Measurements from ENCODE around the gene CLRN3. TPM values are rescaled to one million over a fixed set of nuclear protein-coding genes. Genes with fewer than 3 reads are reported as not detected.

The CLRN3 gene
- total RNA-seq, 2 donors from 2014 or later = 0.26 TPM; not detected in 1

GRCh38 chr10:127884501-127884900 is 8.2 kb downstream of the CLRN3 start:
- no peak overlapping the region for H3K27ac ChIP-seq
- WGBS, 2 donors = 68 to 88% methylated on average over 5 of the region's 5 CpGs
- ATAC-seq (no peak), DNase-seq (no peak)
- H3K4me1 ChIP-seq = peaks cover 11% of the 10 kb centered on the region
- TF ChIP-seq CTCF (IDR thresholded peaks at IDR 0.05) (no peak), POLR2A (IDR thresholded peaks at IDR 0.05) (no peak)
- intact Hi-C loops (cut with DNase I) = no loop called here
- no peak overlapping the region for H3K4me3 ChIP-seq
- no peaks in the 10 kb centered on the region for H3K27me3 ChIP-seq
- H3K36me3 ChIP-seq (replicated peaks in 1 of 2; ENCODE audit: insufficient read depth in 1 of 2, low read depth in 2 of 2) = no peaks in the 10 kb centered on the region
- H3K9me3 ChIP-seq = no peaks in the 10 kb centered on the region

DNA sequence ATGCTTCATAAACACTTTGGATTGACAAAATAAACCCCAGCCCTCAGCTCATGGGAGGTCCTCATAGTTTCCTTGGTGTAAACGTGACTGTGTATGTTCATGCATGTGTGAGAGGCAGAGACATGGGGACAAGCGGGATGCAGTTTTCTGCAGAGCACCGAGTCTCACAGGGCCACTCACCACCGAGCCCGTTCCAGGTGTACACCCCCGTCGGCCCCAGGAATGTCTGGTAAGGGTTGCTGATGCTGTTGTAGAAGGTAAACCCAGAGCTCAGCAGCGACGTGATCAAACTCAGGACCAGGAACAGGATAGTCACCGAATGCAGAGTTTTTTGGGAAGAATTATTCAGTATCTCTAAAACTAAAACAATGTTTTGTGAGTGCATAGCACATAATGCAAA is 9.2 kb downstream of the CLRN3 start:
- Histone ChIP-seq H3K4me3 (no peak overlapping the region), H3K36me3 (replicated peaks in 1 of 2; ENCODE audit: insufficient read depth in 1 of 2, low read depth in 2 of 2) (no peaks in the 10 kb centered on the region), H3K4me1 (peaks cover 11% of the 10 kb centered on the region), H3K27me3 (no peaks in the 10 kb centered on the region), H3K9me3 (no peaks in the 10 kb centered on the region), H3K27ac (no peak overlapping the region)
- DNase-seq (no peak), ATAC-seq (no peak)
- WGBS, 2 donors = 80 to 81% methylated on average over 9 to 10 of the region's 10 CpGs
- TF ChIP-seq POLR2A (IDR thresholded peaks at IDR 0.05) = no peak
- TF ChIP-seq CTCF (IDR thresholded peaks at IDR 0.05) = no peak
- intact Hi-C loops (cut with DNase I) = no loop called here

DNA sequence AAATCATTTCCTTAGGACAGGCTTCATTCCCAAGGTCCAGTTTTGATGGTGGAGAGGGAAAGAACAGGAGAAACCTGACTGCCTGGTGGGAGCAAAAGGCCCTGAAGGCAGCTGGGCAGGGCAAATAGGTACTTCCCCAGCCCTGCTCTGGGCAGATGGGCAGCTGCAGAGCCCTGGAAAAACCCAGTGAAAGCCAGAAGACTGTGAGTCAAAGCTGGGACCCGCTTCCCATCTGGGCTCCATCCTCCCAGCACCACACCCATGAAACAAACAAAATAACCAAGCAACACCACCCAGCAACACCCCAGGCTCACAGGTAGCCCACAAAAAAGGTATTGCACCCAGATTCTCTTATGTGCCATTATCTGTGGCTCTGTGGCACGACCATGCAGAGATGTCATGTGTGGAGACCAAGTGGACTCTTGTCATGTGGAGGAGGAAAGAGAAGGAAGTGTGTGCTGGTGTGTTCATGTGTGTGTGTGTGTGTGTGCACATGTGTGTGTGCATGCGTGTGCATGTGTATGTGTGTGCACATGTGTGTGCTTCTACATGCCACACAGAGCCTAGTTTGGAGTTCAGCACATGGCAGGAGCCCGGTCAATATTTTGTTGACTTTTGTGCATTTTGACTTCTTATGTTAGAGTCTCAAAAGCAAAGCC is 9.8 kb downstream of the CLRN3 start:
- Histone ChIP-seq H3K4me3 (no peak overlapping the region), H3K4me1 (peaks cover 11% of the 10 kb centered on the region), H3K27me3 (no peaks in the 10 kb centered on the region), H3K9me3 (no peaks in the 10 kb centered on the region), H3K27ac (no peak overlapping the region), H3K36me3 (replicated peaks in 1 of 2; ENCODE audit: insufficient read depth in 1 of 2, low read depth in 2 of 2) (no peaks in the 10 kb centered on the region)
- intact Hi-C loops (cut with DNase I) = no loop called here
- TF ChIP-seq CTCF (IDR thresholded peaks at IDR 0.05) = no peak
- TF ChIP-seq POLR2A (IDR thresholded peaks at IDR 0.05) = no peak
- 83 to 84% methylated on average over 4 of the region's 4 CpGs for WGBS, 2 donors
- ATAC-seq (no peak), DNase-seq (peak in 1 of 4 donors; percentile 8)

DNA sequence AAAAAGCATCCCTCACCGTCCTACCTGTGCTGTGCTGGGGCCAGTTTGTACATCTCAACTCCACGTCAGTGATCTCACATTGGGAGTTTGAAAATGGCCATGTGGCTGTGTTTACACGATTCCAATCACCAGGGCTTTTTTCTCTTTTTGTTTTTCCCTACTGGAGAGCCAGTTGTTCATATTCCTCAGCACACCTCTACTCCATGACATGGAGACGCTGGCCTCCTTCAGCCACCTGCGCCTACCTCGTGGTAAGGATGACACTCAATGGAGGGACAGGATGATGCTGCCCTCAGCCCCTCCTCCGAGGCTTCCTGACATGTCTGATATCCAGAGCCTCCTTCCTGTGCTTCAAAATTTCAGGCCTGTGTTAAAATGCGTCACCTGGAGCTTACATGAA is 10.3 kb downstream of the CLRN3 start:
- ATAC-seq (no peak), DNase-seq (no peak)
- peaks cover 11% of the 10 kb centered on the region for H3K4me1 ChIP-seq
- intact Hi-C loops (cut with DNase I) = no loop called here
- no peak overlapping the region for H3K27ac ChIP-seq
- H3K36me3 ChIP-seq (replicated peaks in 1 of 2; ENCODE audit: insufficient read depth in 1 of 2, low read depth in 2 of 2) = no peaks in the 10 kb centered on the region
- no peak for TF ChIP-seq POLR2A (IDR thresholded peaks at IDR 0.05)
- no peak for TF ChIP-seq CTCF (IDR thresholded peaks at IDR 0.05)
- H3K9me3 ChIP-seq = no peaks in the 10 kb centered on the region
- WGBS, 2 donors = 78 to 90% methylated on average over 7 to 8 of the region's 8 CpGs
- no peaks in the 10 kb centered on the region for H3K27me3 ChIP-seq
- H3K4me3 ChIP-seq = no peak overlapping the region

DNA sequence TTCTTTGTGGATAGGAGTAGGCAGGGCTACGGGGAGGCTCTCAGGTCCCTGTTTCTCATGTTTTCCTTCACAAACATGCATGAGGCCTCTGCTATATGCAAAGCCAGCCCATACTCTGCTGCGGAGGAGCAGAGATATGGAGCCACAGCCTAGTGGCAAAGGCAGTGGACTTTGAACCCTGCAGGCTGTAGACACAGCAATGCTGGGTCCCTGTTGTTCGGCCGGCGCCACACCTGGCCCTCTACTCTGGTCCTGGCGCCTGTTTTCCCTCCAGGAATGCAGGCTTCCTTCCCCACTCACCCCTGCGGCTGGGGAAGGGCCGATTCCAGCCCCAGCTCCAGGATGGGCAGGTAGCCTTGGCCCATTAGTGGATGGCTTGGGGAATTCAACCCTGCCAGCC is 11.5 kb downstream of the CLRN3 start:
- Histone ChIP-seq H3K27ac (peak overlapping the region in 2 of 4 donors; percentile 3 to 65), H3K36me3 (replicated peaks in 1 of 2; ENCODE audit: insufficient read depth in 1 of 2, low read depth in 2 of 2) (no peaks in the 10 kb centered on the region), H3K27me3 (no peaks in the 10 kb centered on the region), H3K9me3 (no peaks in the 10 kb centered on the region), H3K4me1 (peaks cover 11% of the 10 kb centered on the region), H3K4me3 (no peak overlapping the region)
- intact Hi-C loops (cut with DNase I) = no loop called here
- ATAC-seq (peak; percentile 68), DNase-seq (peak; percentile 32 to 64 (median 44))
- TF ChIP-seq CTCF (IDR thresholded peaks at IDR 0.05) (no peak), POLR2A (IDR thresholded peaks at IDR 0.05) (no peak)
- WGBS, 2 donors = 30 to 40% methylated on average over 2 to 8 of the region's 8 CpGs
